DMS79 treated with DMSO at 0.1 percent for 48 hours (cell line): ENCODE data around the gene GAGE13.
"Not testable (repeated sequence)": the region's sequence is repeated elsewhere in the genome, so short reads cannot be mapped to it uniquely, and the experiment has no call there.

Source experiments
- DNase-seq: peaks from one replicate; lab custom pipeline; 2025; lab: John Stamatoyannopoulos, UW

Gene GAGE13

DNA sequence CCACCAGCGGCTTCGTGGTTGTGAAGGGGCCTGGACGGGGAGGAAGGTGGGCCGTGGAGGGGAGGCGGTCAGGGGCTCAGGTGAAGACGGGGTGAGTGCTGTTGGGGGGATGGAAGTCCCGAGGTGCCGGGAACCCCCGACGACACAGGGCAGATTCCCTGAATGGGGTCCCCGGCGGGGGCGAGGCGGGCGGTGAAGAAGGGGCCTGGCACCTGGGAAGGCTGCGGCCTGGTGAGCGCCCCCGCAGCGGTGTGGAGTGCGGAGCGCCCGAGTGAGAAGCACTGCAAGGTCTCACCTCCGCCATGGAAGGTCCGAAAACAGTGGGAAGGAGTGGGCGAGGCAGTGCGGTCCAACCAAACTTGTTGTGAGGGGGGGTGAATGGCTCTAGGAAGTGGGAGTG lies 459 bp downstream of the GAGE13 start:
- DNase-seq: not testable (repeated sequence)

DNA sequence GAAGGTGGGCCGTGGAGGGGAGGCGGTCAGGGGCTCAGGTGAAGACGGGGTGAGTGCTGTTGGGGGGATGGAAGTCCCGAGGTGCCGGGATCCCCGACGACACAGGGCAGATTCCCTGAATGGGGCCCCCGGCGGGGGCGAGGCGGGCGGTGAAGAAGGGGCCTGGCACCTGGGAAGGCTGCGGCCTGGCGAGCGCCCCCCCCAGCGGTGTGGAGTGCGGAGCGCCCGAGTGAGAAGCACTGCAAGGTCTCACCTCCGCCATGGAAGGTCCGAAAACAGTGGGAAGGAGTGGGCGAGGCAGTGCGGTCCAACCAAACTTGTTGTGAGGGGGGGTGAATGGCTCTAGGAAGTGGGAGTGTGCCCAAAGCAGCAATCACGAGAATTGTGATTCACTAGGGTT lies 10.1 kb downstream of the GAGE13 start:
- not testable (repeated sequence) for DNase-seq

DNA sequence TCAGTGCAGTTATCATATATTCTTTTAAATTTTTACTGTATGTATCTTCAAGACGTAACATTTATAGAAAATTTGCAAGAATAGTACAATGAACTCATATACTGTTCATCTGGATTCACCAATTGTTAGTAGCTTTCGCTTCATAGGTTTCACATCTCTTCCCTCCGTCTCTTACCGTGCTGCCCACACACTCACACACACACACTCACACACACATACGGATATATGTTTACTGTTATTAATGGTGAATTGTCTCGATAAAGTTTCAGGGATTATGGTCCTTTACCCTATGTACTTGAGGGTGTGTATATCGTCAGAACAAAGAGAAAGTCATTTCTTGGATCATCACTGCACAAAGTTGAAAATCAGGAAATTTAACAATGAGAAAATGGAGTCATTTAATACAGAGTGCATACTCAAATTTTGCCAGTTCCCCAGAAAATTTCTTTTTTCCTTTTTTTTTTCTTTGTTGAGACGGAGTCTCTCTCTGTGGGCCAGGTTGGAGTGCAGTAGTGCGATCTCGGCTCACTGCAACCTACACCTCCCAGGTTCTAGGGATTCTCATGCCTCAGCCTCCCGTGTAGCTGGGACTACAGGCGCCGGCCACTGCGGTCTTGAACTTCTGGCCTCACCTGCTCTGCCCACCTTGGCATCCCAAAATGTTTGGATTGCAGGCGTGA lies 13.3 kb downstream of the GAGE13 start:
- not testable (repeated sequence) for DNase-seq

DNA sequence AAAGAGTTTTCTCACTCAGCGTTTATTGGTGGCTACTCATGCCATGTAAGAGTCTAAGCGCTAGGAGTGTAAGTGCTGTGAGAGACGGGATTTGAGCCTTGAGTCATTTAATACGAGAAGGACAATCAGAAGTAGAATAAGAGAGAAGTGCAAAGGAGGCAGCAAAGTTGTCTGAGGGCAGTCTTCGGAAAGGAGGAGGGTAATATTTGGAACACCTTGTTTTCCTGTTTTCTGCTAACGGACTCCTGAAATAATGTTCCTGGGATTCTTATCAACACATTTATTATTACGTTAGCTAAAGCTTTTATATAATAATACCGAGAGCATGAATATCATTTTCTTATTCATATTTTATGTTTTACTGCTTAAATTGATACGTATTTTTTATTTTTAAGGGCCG lies 14.0 kb downstream of the GAGE13 start:
- DNase-seq: not testable (repeated sequence)

DNA sequence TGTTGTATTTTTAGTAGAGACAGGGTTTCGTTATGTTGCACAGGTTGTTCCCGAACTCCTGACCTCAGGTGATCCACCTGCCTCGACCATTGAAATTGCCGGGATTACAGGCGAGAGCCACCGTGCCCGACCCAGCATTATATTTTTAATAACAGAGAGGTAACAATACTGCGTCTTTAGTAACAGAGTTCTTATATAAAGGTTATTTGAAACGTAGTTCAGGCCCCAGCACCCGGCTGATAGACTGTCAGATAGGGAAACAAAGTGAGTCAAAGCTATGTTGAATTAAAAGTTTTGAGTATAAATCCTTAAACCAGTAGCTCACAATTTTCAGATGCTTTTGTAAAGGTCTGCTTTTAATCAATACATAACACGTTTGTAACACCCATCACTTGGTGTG lies 14.8 kb downstream of the GAGE13 start:
- DNase-seq: not testable (repeated sequence)
